Tibial artery (tissue), 4 donors: ENCODE results near the gene FAM240A.

Experiments used
- DNase-seq, 2 donors: peaks; one replicate each; pipeline ENCODE4 v3.0.0-alpha.2; 2019
- H3K27ac ChIP-seq, 2 donors: fragments of 200-600 bp; sonication (generic) in 1 of 2; 1 replicate in 1 of 2; 2 replicates in 1 of 2; pipeline ENCODE4 v1.5.1; 2018 to 2019; ENCODE audit warnings: mild to moderate bottlenecking in 1 of 2
- H3K27me3 ChIP-seq, 2 donors: fragments of 200-600 bp; sonication (generic) in 1 of 2; one replicate each; pipeline versions ENCODE4 v1.5.1 to v1.6.0; 2016 to 2019
- H3K36me3 ChIP-seq, 3 donors: fragments of 200-600 bp; sonication (generic) in 2 of 3; one replicate each; pipeline ENCODE4 v1.5.1; 2016 to 2019; ENCODE audit warnings: mild to moderate bottlenecking in 2 of 3
- H3K4me1 ChIP-seq, 4 donors: fragments of 200-600 bp; sonication (generic) in 2 of 4; 1 replicate in 3 of 4; 2 replicates in 1 of 4; pipeline ENCODE4 v1.5.1; 2016 to 2019
- H3K4me3 ChIP-seq, 2 donors: fragments of 200-600 bp; sonication (generic) in 1 of 2; 1 replicate in 1 of 2; 2 replicates in 1 of 2; pipeline ENCODE4 v1.5.1; 2018 to 2019; ENCODE audit warnings: mild to moderate bottlenecking in 2 of 2
- H3K9me3 ChIP-seq, 3 donors: fragments of 200-600 bp; sonication (generic) in 1 of 3; one replicate each; pipeline ENCODE4 v1.5.1; 2016 to 2019
- CTCF ChIP-seq, 2 experiments: fragments of 200-600 bp in 1 of 2; fragments of 450-650 bp in 1 of 2; IDR thresholded peaks; one replicate each; pipeline ENCODE4 v1.5.1; 2017 to 2019; ENCODE audit warnings: antibody characterized with exemption in 2 of 2, mild to moderate bottlenecking in 1 of 2, moderate library complexity in 1 of 2
- intact Hi-C: fragments of 100-400 bp; cut with DNase I; formaldehyde crosslinking; loops from one replicate; pipeline ENCODE4 v1.15.0; 2023; ENCODE audit warnings: low total_unique reads

The FAM240A gene

GRCh38 chr3:46662771-46663551 is 50.6 kb downstream of the FAM240A start:
- Histone ChIP-seq H3K36me3 (no peaks in the 10 kb centered on the region), H3K9me3 (no peaks in the 10 kb centered on the region), H3K27ac (no peak overlapping the region), H3K4me3 (no peak overlapping the region), H3K4me1 (peaks cover 0 to 24% (median 0%) of the 10 kb centered on the region in 4 donors), H3K27me3 (peaks cover 0 to 12% of the 10 kb centered on the region in 2 donors)
- intact Hi-C loops, result no loop called here
- no peak for DNase-seq
- no peak for TF ChIP-seq CTCF (IDR thresholded peaks at IDR 0.05)

GRCh38 chr3:46663591-46664135 is 51.3 kb downstream of the FAM240A start:
- Histone ChIP-seq H3K4me3 (no peak overlapping the region), H3K4me1 (peaks cover 0 to 24% (median 0%) of the 10 kb centered on the region in 4 donors), H3K36me3 (no peaks in the 10 kb centered on the region), H3K27ac (no peak overlapping the region), H3K27me3 (peaks cover 0 to 12% of the 10 kb centered on the region in 2 donors), H3K9me3 (no peaks in the 10 kb centered on the region)
- no peak for DNase-seq
- TF ChIP-seq CTCF (IDR thresholded peaks at IDR 0.05), result no peak
- intact Hi-C loops, result no loop called here

- DNase-seq, result no peak
- TF ChIP-seq CTCF (IDR thresholded peaks at IDR 0.05), result no peak
- Histone ChIP-seq H3K4me3 (no peak overlapping the region), H3K27ac (no peak overlapping the region), H3K27me3 (peaks cover 0 to 12% of the 10 kb centered on the region in 2 donors), H3K9me3 (no peaks in the 10 kb centered on the region), H3K36me3 (no peaks in the 10 kb centered on the region), H3K4me1 (peaks cover 0 to 24% (median 0%) of the 10 kb centered on the region in 4 donors)
- intact Hi-C loops, result no loop called here
These were observed 52.1 kb downstream of the FAM240A start for GRCh38 chr3:46664188-46664970.

GRCh38 chr3:46664971-46665762 is 52.8 kb downstream of the FAM240A start:
- peaks cover 0 to 12% of the 10 kb centered on the region in 2 donors for H3K27me3 ChIP-seq
- H3K36me3 ChIP-seq, result no peaks in the 10 kb centered on the region
- intact Hi-C loops, result no loop called here
- H3K9me3 ChIP-seq, result no peaks in the 10 kb centered on the region
- no peak for DNase-seq
- H3K4me1 ChIP-seq, result peaks cover 0 to 22% (median 0%) of the 10 kb centered on the region in 4 donors
- H3K27ac ChIP-seq, result no peak overlapping the region
- no peak for TF ChIP-seq CTCF (IDR thresholded peaks at IDR 0.05)
- H3K4me3 ChIP-seq, result no peak overlapping the region

GRCh38 chr3:46665763-46666452 is 53.6 kb downstream of the FAM240A start:
- no peak overlapping the region for H3K4me3 ChIP-seq
- H3K27ac ChIP-seq, result no peak overlapping the region
- intact Hi-C loops, result no loop called here
- H3K9me3 ChIP-seq, result no peaks in the 10 kb centered on the region
- peaks cover 0 to 12% of the 10 kb centered on the region in 2 donors for H3K27me3 ChIP-seq
- peaks cover 0 to 15% (median 0%) of the 10 kb centered on the region in 4 donors for H3K4me1 ChIP-seq
- peaks cover 0 to 2% (median 0%) of the 10 kb centered on the region in 3 donors for H3K36me3 ChIP-seq
- TF ChIP-seq CTCF (IDR thresholded peaks at IDR 0.05), result no peak
- DNase-seq, result no peak
